Liver (tissue), 9 donors: Measurements from ENCODE around the gene KANSL1. TPM values are rescaled to one million over a fixed set of nuclear protein-coding genes. Genes with fewer than 3 reads are reported as not detected.

Source experiments
- DNase-seq: peaks from one replicate; pipeline ENCODE4 v3.0.0-alpha.2; 2017; ENCODE audit warnings: low spot score
- H3K27ac ChIP-seq, 2 donors: one replicate each; pipeline ENCODE4 v1.7.0; 2013; ENCODE audit warnings: inconsistent platforms in 2 of 2, low read length in 2 of 2, control low read depth in 1 of 2, low read depth in 1 of 2, mild to moderate bottlenecking in 1 of 2
- H3K27me3 ChIP-seq, 4 donors: one replicate each; pipeline versions ENCODE4 v1.6.1 to v1.7.0; 2013; ENCODE audit warnings: low read length in 3 of 4, inconsistent platforms in 1 of 4, mild to moderate bottlenecking in 1 of 4, moderate library complexity in 1 of 4; ENCODE audit not compliant: control insufficient read depth in 4 of 4, insufficient read depth in 4 of 4
- H3K36me3 ChIP-seq, 4 donors: one replicate each; pipeline versions ENCODE4 v1.6.1 to v1.7.0; 2013; ENCODE audit warnings: low read length in 3 of 4, mild to moderate bottlenecking in 3 of 4, low read depth in 1 of 4, moderate library complexity in 1 of 4; ENCODE audit not compliant: control insufficient read depth in 4 of 4, insufficient read depth in 3 of 4
- H3K4me1 ChIP-seq, 4 donors: one replicate each; pipeline versions ENCODE4 v1.6.1 to v1.7.0; 2013; ENCODE audit warnings: low read length in 3 of 4, mild to moderate bottlenecking in 3 of 4, moderate library complexity in 1 of 4; ENCODE audit not compliant: control insufficient read depth in 4 of 4, insufficient read depth in 4 of 4
- H3K4me3 ChIP-seq, 3 donors: one replicate each; pipeline versions ENCODE4 v1.6.1 to v1.7.0; 2013; ENCODE audit warnings: low read length in 3 of 3, control low read depth in 1 of 3, low read depth in 1 of 3, mild to moderate bottlenecking in 1 of 3
- H3K9ac ChIP-seq, 2 donors: one replicate each; pipeline ENCODE4 v1.7.0; 2013; ENCODE audit warnings: low read length in 2 of 2, mild to moderate bottlenecking in 2 of 2, moderate library complexity in 2 of 2, control low read depth in 1 of 2, low read depth in 1 of 2
- H3K9me3 ChIP-seq, 4 donors: one replicate each; pipeline versions ENCODE4 v1.6.1 to v1.7.0; 2013; ENCODE audit warnings: low read length in 3 of 4; ENCODE audit not compliant: control insufficient read depth in 4 of 4
- EGR1 ChIP-seq, 2 donors: IDR thresholded peaks; 2 replicates each; pipeline ENCODE4 v1.6.1; 2016 to 2018; ENCODE audit warnings: antibody characterized with exemption in 2 of 2, low read depth in 2 of 2
- FOXA1 ChIP-seq: IDR thresholded peaks from 2 replicates; pipeline ENCODE4 v1.6.1; 2016; ENCODE audit warnings: antibody characterized with exemption
- FOXA2 ChIP-seq: IDR thresholded peaks from 2 replicates; pipeline ENCODE4 v1.6.1; 2016; ENCODE audit warnings: antibody characterized with exemption
- GABPA ChIP-seq, 2 donors: IDR thresholded peaks in 1 of 2; conservative IDR thresholded peaks in 1 of 2; 2 replicates each; pipeline ENCODE4 v1.6.1; 2016; ENCODE audit warnings: antibody characterized with exemption in 2 of 2, mild to moderate bottlenecking in 1 of 2, moderate library complexity in 1 of 2
- HNF4A ChIP-seq, 2 donors: conservative IDR thresholded peaks; 2 replicates each; pipeline ENCODE4 v1.6.1; 2016; ENCODE audit warnings: antibody characterized with exemption in 2 of 2, mild to moderate bottlenecking in 2 of 2
- HNF4G ChIP-seq: IDR thresholded peaks from 2 replicates; pipeline ENCODE4 v1.6.1; 2016; ENCODE audit warnings: antibody characterized with exemption
- JUND ChIP-seq, 2 donors: IDR thresholded peaks; 2 replicates each; pipeline ENCODE4 v1.6.1; 2016; ENCODE audit warnings: antibody characterized with exemption in 2 of 2
- NR2F2 ChIP-seq: IDR thresholded peaks from 2 replicates; pipeline ENCODE4 v1.6.1; 2016; ENCODE audit warnings: antibody characterized with exemption
- RAD21 ChIP-seq, 2 donors: IDR thresholded peaks; 2 replicates each; pipeline ENCODE4 v1.6.1; 2016; ENCODE audit warnings: antibody characterized with exemption in 2 of 2, mild to moderate bottlenecking in 2 of 2
- RXRA ChIP-seq, 2 donors: IDR thresholded peaks; 2 replicates each; pipeline ENCODE4 v1.6.1; 2017 to 2018; ENCODE audit warnings: antibody characterized with exemption in 2 of 2, mild to moderate bottlenecking in 1 of 2
- SP1 ChIP-seq: IDR thresholded peaks from 2 replicates; pipeline ENCODE4 v1.6.1; 2018; ENCODE audit warnings: antibody characterized with exemption, mild to moderate bottlenecking
- TAF1 ChIP-seq: conservative IDR thresholded peaks from 2 replicates; pipeline ENCODE4 v1.6.1; 2016; ENCODE audit warnings: antibody characterized with exemption, mild to moderate bottlenecking
- YY1 ChIP-seq: IDR thresholded peaks from 2 replicates; pipeline ENCODE4 v1.6.1; 2016; ENCODE audit warnings: antibody characterized with exemption, mild to moderate bottlenecking
- WGBS: extraction: QIAGEN DNeasy Blood & Tissue Kit; methylation state at CpG from one replicate; pipeline ENCODE4 v1.1.7; 2013; 5-methylcytosine and 5-hydroxymethylcytosine counted together
- polyA plus RNA-seq, 2 donors: library from polyadenylated mRNA; stranded (reverse) in 1 of 2; unstranded in 1 of 2; fragments of 200-250 nt in 1 of 2; fragments of >200 nt in 1 of 2; fragmentation: Nextera tagmentation in 1 of 2; extraction: Ambion mirVana in 1 of 2; gene quantifications; one replicate each; pipeline versions ENCODE4 v1.2.1 to v1.2.3, GENCODE V29; 2013 to 2015
- total RNA-seq, 2 donors: library from RNA; depleted of rRNA; stranded (reverse); fragments of >200 nt; gene quantifications; one replicate each; pipeline ENCODE4 v1.2.3, GENCODE V29; 2014
- TF ChIP-seq, protein P1 (sequence below): fragments of 150-350 bp; IDR thresholded peaks from 2 replicates; pipeline ENCODE4 v1.5.1; 2017; ENCODE audit warnings: improper control_type of control experiment, low read depth, low read length; ENCODE audit not compliant: missing input control
- TF ChIP-seq, protein P2 (sequence below): IDR thresholded peaks from 2 replicates; pipeline ENCODE4 v1.6.1; 2016; ENCODE audit warnings: antibody characterized with exemption, mild to moderate bottlenecking
- TF ChIP-seq, protein P3 (sequence below): IDR thresholded peaks from 2 replicates; pipeline ENCODE4 v1.6.1; 2016; ENCODE audit warnings: antibody characterized with exemption
- TF ChIP-seq, protein P4 (sequence below): IDR thresholded peaks from 2 replicates; pipeline ENCODE4 v1.6.1; 2016; ENCODE audit warnings: antibody characterized with exemption
- donor health status: healthy.
- donor health status: healthy.
- donor health status: healthy.
- donor health status: healthy.
- donor health status: healthy.

KANSL1 gene
- total and polyA plus RNA-seq, 4 donors: 5.5 to 86.3 (median 24.0) TPM

DNA sequence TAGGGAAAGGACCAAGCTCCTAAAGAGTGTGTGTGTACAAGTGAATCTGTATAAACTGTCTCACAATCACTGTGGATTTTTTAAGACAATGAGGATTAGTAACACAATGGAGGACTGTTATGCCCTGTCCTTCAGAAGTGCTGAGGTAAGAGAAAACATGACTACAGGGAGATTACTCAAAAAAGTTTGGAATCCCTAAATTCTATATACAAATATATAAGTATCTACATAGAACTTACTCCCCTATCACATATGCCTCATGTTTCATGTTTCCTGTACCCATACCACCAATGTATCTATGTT is 112.3 kb downstream of the KANSL1 start (continued):
- TF ChIP-seq GABPA (IDR thresholded peaks at IDR 0.05 in 1 of 2, conservative IDR thresholded peaks at IDR 0.05 in 1 of 2) (no peak), NR2F2 (no peak), HNF4G (no peak), RXRA (IDR thresholded peaks at IDR 0.05) (no peak), FOXA1 (no peak)
- TF ChIP-seq, protein P1, sequence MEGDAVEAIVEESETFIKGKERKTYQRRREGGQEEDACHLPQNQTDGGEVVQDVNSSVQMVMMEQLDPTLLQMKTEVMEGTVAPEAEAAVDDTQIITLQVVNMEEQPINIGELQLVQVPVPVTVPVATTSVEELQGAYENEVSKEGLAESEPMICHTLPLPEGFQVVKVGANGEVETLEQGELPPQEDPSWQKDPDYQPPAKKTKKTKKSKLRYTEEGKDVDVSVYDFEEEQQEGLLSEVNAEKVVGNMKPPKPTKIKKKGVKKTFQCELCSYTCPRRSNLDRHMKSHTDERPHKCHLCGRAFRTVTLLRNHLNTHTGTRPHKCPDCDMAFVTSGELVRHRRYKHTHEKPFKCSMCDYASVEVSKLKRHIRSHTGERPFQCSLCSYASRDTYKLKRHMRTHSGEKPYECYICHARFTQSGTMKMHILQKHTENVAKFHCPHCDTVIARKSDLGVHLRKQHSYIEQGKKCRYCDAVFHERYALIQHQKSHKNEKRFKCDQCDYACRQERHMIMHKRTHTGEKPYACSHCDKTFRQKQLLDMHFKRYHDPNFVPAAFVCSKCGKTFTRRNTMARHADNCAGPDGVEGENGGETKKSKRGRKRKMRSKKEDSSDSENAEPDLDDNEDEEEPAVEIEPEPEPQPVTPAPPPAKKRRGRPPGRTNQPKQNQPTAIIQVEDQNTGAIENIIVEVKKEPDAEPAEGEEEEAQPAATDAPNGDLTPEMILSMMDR: no peak

DNA sequence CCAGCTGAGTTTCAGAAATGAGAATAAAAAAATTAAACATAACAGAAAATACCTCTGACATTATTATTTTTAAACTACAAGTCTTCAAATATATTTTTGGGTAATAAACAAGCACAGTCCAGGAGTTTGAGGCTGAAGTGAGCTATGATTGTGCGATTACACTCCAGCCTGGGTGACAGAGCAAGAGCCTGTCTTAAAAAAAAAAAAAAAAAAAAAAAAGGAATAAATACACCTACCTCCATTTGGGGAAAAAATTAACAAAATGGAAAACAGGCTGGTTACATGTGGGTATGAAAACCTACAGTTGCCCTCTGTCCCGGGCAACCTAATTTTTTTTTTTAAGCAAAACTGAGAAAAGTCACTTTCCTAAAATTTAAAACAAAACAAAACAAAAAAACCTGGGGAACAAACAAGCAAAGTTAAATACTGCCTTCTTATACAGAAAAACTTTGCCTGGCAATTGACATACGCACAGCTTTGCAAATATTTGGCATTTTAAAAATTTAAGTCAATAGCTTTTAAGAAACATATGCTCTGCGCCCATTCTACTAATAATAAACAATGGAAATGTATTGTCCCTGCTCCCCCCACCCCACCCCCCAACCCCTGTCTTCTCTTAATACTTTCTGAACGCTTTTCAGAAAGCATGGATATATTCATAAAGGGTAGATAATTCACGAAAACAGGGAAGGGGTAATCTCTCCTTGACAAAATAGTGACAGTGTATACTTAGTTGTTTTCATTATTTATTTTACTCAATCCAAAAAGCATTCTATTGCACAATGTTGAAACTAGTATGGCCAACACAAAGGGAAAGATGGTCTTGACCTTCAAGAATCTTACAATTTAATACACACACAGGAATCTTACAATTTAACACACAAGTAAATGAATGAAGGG is 112.9 kb downstream of the KANSL1 start:
- H3K4me3 ChIP-seq: no peak overlapping the region
- DNase-seq: no peak
- 91% methylated on average over 6 of the region's 6 CpGs for WGBS
- H3K27me3 ChIP-seq: no peaks in the 10 kb centered on the region
- H3K27ac ChIP-seq: no peak overlapping the region
- H3K4me1 ChIP-seq: peaks cover 0 to 2% (median 0%) of the 10 kb centered on the region in 4 donors
- H3K9me3 ChIP-seq: no peaks in the 10 kb centered on the region
- H3K36me3 ChIP-seq: peaks cover 0 to 4% (median 0%) of the 10 kb centered on the region in 4 donors
- H3K9ac ChIP-seq: no peak overlapping the region
- TF ChIP-seq JUND (IDR thresholded peaks at IDR 0.05): no peak
- TF ChIP-seq SP1: no peak
- TF ChIP-seq, protein P1: no peak
- TF ChIP-seq FOXA2: no peak
- no peak for TF ChIP-seq RXRA (IDR thresholded peaks at IDR 0.05)
- TF ChIP-seq GABPA (IDR thresholded peaks at IDR 0.05 in 1 of 2, conservative IDR thresholded peaks at IDR 0.05 in 1 of 2): no peak
- TF ChIP-seq RAD21 (IDR thresholded peaks at IDR 0.05): no peak
- no peak for TF ChIP-seq HNF4A (conservative IDR thresholded peaks at IDR 0.05)
- no peak for TF ChIP-seq FOXA1
- no peak for TF ChIP-seq EGR1 (IDR thresholded peaks at IDR 0.05; ENCODE audit: low read depth in 2 of 2)
- no peak for TF ChIP-seq YY1

DNA sequence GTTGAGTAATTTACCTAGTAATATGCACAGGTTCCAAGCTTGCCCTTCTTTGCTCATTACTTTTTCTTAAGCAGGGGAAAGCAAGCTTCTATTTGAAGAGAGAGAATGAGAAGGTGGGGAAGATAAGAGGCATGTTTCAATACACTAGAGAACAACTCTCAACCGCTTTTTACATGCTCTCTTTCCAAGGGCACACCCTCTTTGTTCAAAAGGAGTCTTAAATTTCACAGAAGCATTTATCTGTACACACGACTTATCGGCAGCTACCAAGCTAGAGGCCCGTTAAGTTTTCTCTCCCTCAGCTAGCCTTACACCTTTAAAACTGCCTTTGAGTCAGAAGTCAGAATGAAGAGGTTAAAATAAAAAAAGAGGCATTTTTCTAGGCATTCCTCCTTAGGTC is 114.6 kb downstream of the KANSL1 start:
- H3K4me3 ChIP-seq: no peak overlapping the region
- H3K9me3 ChIP-seq: no peaks in the 10 kb centered on the region
- H3K9ac ChIP-seq: no peak overlapping the region
- no peak overlapping the region for H3K27ac ChIP-seq
- DNase-seq: no peak
- no peaks in the 10 kb centered on the region for H3K27me3 ChIP-seq
- WGBS: 88% methylated on average over 4 of the region's 4 CpGs
- TF ChIP-seq JUND (IDR thresholded peaks at IDR 0.05) (no peak), YY1 (no peak), GABPA (IDR thresholded peaks at IDR 0.05 in 1 of 2, conservative IDR thresholded peaks at IDR 0.05 in 1 of 2) (no peak), EGR1 (IDR thresholded peaks at IDR 0.05; ENCODE audit: low read depth in 2 of 2) (no peak), TAF1 (no peak), RAD21 (IDR thresholded peaks at IDR 0.05) (no peak), SP1 (no peak), HNF4A (conservative IDR thresholded peaks at IDR 0.05) (no peak), FOXA1 (no peak), NR2F2 (no peak)
- TF ChIP-seq, protein P2, sequence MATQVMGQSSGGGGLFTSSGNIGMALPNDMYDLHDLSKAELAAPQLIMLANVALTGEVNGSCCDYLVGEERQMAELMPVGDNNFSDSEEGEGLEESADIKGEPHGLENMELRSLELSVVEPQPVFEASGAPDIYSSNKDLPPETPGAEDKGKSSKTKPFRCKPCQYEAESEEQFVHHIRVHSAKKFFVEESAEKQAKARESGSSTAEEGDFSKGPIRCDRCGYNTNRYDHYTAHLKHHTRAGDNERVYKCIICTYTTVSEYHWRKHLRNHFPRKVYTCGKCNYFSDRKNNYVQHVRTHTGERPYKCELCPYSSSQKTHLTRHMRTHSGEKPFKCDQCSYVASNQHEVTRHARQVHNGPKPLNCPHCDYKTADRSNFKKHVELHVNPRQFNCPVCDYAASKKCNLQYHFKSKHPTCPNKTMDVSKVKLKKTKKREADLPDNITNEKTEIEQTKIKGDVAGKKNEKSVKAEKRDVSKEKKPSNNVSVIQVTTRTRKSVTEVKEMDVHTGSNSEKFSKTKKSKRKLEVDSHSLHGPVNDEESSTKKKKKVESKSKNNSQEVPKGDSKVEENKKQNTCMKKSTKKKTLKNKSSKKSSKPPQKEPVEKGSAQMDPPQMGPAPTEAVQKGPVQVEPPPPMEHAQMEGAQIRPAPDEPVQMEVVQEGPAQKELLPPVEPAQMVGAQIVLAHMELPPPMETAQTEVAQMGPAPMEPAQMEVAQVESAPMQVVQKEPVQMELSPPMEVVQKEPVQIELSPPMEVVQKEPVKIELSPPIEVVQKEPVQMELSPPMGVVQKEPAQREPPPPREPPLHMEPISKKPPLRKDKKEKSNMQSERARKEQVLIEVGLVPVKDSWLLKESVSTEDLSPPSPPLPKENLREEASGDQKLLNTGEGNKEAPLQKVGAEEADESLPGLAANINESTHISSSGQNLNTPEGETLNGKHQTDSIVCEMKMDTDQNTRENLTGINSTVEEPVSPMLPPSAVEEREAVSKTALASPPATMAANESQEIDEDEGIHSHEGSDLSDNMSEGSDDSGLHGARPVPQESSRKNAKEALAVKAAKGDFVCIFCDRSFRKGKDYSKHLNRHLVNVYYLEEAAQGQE: no peak
- TF ChIP-seq, protein P3, sequence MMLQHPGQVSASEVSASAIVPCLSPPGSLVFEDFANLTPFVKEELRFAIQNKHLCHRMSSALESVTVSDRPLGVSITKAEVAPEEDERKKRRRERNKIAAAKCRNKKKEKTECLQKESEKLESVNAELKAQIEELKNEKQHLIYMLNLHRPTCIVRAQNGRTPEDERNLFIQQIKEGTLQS: no peak
- TF ChIP-seq, protein P4, sequence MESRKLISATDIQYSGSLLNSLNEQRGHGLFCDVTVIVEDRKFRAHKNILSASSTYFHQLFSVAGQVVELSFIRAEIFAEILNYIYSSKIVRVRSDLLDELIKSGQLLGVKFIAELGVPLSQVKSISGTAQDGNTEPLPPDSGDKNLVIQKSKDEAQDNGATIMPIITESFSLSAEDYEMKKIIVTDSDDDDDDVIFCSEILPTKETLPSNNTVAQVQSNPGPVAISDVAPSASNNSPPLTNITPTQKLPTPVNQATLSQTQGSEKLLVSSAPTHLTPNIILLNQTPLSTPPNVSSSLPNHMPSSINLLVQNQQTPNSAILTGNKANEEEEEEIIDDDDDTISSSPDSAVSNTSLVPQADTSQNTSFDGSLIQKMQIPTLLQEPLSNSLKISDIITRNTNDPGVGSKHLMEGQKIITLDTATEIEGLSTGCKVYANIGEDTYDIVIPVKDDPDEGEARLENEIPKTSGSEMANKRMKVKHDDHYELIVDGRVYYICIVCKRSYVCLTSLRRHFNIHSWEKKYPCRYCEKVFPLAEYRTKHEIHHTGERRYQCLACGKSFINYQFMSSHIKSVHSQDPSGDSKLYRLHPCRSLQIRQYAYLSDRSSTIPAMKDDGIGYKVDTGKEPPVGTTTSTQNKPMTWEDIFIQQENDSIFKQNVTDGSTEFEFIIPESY: no peak
- H3K36me3 ChIP-seq: peaks cover 0 to 4% (median 0%) of the 10 kb centered on the region in 4 donors
- H3K4me1 ChIP-seq: peaks cover 0 to 2% (median 0%) of the 10 kb centered on the region in 4 donors
